GM21423 (cell line): ENCODE data around the gene CARD14.
"Not testable (repeated sequence)": the region's sequence is repeated elsewhere in the genome, so short reads cannot be mapped to it uniquely, and the experiment has no call there.

Experiments
- ATAC-seq: cut with Tn5 transposase; IDR thresholded peaks from one replicate; pipeline ENCODE4 v1.9.1; 2021; ENCODE audit warnings: mild to moderate bottlenecking, moderate library complexity; ENCODE audit not compliant: unreplicated experiment

CARD14 gene

DNA sequence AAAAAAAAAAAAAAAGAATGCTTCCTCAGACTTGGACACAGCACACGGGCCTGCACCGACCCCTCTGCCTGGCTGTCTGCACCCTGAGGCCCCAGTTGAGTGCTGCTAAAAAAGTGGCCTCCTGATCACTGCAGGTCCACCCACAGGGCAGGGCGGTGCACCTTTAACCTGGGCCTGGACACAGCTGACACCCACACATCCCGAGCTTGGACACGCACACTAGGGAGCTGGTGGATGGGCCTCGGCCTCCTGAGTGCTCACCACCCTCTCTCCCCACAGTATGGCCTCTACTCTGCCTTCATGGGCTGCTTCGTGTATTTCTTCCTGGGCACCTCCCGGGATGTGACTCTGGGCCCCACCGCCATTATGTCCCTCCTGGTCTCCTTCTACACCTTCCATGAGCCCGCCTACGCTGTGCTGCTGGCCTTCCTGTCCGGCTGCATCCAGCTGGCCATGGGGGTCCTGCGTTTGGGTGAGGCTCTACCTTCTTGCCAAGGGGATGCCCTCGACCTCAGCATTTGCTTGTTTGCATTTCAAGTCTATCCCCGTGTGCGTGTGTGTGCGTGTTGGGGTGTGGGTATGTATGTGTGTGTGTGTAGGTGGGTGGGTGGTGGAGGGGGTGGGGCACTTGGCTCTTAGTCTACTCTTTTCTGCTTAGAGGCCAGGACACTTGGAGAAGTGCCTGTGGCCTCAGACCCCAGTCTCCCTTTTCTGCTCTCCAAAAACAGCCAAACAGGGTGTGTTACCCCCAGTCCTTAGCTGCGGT is 52.7 kb downstream of the CARD14 start:
- no peak for ATAC-seq

DNA sequence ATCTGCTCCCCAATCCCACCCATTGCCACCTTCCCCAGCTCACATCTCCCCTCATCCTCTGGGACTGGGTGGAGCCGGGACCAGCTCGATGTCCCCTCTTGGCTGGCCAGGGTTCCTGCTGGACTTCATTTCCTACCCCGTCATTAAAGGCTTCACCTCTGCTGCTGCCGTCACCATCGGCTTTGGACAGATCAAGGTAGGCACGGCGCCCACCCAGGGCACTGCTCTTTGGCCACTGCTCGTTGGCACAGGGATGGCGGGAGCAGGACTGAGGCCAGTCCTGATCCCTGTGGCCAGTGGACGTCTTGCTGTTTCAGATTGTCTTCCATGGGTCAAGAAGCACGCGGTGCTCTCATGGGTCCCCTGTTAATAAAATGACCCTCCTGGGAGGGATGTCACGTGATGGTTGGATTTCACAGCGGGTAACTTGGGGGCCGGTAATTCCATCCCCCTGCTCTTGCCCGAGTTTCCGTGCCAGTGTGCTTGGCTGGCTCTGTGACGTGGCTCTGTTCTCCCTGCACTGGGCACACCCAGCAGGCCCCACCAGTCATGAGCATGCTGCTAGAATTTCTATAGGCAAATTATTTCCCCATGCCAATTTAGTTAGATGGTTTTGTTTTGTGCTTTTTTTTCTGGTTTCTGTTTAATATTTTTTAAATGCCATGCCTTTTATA is 53.4 kb downstream of the CARD14 start:
- no peak for ATAC-seq

DNA sequence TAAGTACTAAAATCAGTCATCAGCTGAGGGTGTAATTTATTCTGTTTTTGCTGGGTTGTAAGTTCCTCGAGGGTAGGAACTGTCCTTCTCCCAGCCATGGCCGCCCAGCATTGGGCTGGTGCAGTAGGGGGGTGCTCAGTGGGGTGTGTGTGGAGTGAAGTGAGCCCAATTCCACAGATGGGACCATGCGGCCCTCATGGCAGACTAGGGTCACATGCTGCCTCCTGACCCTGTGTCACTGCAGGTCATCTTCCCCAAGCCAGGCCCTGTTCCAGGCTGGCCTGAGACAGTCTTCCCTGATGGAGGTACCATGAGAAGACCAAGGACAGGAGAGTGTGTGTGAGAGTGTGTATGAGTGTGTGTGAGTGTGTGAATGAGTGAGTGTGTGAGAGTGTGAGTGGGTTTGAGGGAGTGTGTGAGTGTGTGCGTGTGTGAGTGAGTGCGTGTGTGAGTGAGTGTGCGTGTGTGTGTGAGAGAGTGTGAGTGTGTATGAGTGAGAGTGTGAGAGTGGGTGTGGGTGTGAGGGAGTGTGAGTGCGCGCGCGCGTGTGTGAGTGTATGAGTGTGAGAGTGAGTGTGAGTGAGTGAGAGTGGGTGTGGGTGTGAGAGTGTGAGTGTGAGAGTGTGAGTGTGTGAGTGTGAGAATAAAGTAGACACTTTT is 54.1 kb downstream of the CARD14 start:
- ATAC-seq: no peak

DNA sequence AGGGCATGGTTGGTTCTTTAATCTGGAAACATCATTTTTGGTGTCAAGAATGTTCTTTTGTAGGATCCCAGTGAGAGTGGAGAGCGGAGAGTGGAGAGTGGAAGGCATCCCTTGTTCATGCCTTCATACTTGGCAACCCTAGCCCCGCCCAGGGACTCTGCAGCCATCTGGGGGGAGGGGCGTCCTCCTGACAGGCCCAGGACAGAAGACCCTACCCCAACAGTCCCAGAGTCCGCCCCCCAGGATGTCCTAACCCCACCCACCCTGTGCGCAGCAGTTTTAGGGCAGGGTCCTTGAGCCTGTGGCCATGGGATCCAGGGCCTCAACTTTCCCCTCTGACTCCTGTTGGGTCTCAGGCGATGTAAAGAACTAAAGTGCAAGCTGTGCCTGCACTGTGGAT is 54.9 kb downstream of the CARD14 start:
- ATAC-seq: no peak

GRCh38 chr17:80225230-80225629 is 55.4 kb downstream of the CARD14 start:
- no peak for ATAC-seq

GRCh38 chr17:80227156-80227555 is 57.3 kb downstream of the CARD14 start:
- no peak for ATAC-seq

- ATAC-seq: no peak
These were observed 57.8 kb downstream of the CARD14 start for GRCh38 chr17:80227666-80228065.

GRCh38 chr17:80228477-80228876 is 58.6 kb downstream of the CARD14 start:
- ATAC-seq: no peak

DNA sequence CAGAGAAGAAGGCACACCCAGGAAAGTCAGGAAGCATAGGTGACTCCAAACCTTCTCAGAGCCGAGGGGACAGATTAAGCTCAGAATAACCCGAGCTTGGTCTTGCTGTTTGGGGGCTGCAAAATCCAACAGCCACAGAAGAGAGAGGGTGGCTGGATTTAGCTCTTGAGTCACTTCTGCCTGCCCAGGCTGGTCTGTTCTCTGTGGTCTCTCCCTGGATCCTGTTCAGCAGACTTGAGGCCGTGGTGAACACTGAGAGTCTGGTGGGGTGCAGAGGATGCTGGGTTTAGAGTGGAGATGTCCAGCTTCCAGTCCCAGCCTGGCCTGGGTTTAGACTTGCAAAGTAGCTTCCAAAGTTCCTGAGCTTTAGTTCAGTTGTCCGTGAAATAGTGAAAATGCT is 59.2 kb downstream of the CARD14 start:
- no peak for ATAC-seq

DNA sequence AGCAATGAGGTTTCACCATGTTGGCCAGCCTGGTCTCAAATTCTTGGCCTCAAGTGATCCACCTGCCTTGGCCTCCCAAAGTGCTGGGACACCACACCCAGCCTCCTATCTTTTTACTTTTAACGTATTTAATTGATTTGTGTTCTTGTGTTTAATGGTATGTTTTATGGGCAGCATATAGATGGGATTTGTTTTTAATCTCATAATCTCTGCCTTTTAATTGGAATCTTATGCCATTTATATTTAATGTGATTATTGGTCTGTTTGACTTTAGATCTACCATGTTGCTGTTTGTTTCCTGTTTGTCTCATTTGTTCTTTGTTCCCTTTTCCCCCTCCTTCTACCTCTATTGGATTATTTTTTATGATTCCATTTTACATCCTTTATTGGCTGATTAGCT is 62.6 kb downstream of the CARD14 start:
- no peak for ATAC-seq

- ATAC-seq: no peak
These were observed 63.4 kb downstream of the CARD14 start for GRCh38 chr17:80233202-80233601.

GRCh38 chr17:80236911-80237310 is 67.1 kb downstream of the CARD14 start:
- no peak for ATAC-seq

GRCh38 chr17:80237386-80237785 is 67.6 kb downstream of the CARD14 start:
- no peak for ATAC-seq

DNA sequence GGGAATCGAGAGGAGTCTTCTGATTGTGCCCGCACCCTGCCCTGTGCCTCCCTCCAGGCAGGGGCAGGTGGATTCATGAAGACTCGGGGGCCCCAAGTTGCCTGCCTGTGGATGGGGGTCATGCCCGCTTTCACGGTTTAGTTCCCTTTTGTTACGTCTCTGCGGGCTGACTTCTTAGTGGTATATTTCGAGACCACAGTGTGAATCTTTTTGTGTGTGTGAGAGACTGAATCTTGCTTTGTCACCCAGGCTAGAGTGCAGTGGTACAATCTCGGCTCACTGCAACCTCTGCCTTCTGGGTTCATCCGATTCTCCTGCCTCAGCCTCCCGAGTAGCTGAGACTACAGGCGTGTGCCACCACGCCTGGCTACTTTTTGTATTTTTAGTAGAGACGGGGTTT is 72.7 kb downstream of the CARD14 start:
- ATAC-seq: no peak

- ATAC-seq: no peak
These were observed 74.0 kb downstream of the CARD14 start for GRCh38 chr17:80243526-80244433.

GRCh38 chr17:80244448-80244847 is 74.6 kb downstream of the CARD14 start:
- ATAC-seq: not testable (repeated sequence)

- ATAC-seq: no peak
These were observed 75.2 kb downstream of the CARD14 start for GRCh38 chr17:80244871-80245509.

- ATAC-seq: no peak
These were observed 75.9 kb downstream of the CARD14 start for GRCh38 chr17:80245566-80246265.

DNA sequence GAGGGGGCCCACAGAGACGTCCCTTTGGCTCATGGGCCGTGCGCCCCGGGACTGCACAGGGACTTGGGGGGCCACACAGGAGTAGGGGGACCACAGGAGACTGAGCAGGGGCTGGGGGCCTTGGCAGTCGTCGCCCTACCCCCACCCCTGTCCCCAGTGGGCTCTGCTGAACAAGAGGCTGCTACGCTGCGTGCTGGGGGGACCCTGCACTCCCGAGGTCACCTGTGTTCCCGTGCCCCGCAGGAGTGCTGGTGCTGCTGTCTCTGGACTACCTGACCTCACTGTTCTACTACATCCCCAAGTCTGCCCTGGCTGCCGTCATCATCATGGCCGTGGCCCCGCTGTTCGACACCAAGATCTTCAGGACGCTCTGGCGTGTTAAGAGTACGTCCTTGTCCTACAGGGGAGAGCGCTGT is 76.4 kb downstream of the CARD14 start:
- no peak for ATAC-seq

GRCh38 chr17:80246726-80247125 is 76.9 kb downstream of the CARD14 start:
- no peak for ATAC-seq
